Inflammatory macrophage treated with lipopolysaccharide for 4 hours (primary cell): ENCODE data around the gene RCE1.
A peak's percentile ranks its signal among the peaks of the same experiment; 100 is the strongest.

Experiments
- DNase-seq: peaks from one replicate; pipeline ENCODE4 v3.0.0-alpha.2; 2020

The RCE1 gene

DNA sequence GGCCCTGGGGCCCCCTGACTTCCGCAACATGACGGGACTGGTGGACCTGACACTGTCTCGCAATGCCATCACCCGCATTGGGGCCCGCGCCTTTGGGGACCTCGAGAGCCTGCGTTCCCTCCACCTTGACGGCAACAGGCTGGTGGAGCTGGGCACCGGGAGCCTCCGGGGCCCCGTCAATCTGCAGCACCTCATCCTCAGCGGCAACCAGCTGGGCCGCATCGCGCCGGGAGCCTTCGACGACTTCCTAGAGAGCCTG lies 14.6 kb downstream of the RCE1 start:
- no peak for DNase-seq

DNA sequence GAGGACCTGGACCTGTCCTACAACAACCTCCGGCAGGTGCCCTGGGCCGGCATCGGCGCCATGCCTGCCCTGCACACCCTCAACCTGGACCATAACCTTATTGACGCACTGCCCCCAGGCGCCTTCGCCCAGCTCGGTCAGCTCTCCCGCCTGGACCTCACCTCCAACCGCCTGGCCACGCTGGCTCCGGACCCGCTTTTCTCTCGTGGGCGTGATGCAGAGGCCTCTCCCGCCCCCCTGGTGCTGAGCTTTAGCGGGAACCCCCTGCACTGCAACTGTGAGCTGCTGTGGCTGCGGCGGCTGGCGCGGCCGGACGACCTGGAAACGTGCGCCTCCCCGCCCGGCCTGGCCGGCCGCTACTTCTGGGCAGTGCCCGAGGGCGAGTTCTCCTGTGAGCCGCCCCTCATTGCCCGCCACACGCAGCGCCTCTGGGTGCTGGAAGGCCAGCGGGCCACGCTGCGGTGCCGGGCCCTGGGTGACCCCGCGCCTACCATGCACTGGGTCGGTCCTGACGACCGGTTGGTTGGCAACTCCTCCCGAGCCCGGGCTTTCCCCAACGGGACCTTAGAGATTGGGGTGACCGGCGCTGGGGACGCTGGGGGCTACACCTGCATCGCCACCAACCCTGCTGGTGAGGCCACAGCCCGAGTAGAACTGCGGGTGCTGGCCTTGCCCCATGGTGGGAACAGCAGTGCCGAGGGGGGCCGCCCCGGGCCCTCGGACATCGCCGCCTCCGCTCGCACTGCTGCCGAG lies 15.1 kb downstream of the RCE1 start:
- DNase-seq, result no peak

DNA sequence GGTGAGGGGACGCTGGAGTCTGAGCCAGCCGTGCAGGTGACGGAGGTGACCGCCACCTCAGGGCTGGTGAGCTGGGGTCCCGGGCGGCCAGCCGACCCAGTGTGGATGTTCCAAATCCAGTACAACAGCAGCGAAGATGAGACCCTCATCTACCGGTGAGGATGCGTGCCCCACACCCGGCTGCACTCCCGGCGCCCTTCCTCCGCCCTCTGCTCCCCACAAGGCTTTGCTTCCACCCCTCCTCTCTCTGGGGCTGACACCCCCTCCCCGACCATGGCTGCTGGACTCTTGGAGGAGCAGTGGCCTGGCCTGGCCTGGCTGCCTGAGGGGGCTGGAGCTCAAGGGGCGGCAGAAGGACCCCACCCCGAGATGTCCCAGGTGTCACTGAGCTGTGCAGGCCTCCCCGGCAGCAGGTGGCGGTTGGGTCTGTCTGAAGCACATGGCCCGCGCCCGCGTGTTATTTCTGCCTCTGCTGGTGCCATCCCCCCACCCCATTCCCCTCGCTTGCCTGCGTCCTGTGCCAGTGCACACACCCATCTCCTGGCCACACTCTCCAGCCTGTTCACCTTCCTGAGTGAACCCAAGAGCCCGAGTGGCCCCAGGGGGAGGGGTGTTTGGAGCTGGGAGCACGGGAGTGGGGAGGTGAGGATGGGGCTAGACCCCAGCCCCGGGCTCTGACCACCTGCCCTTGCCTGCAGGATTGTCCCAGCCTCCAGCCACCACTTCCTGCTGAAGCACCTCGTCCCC lies 15.9 kb downstream of the RCE1 start:
- DNase-seq, result no peak

DNA sequence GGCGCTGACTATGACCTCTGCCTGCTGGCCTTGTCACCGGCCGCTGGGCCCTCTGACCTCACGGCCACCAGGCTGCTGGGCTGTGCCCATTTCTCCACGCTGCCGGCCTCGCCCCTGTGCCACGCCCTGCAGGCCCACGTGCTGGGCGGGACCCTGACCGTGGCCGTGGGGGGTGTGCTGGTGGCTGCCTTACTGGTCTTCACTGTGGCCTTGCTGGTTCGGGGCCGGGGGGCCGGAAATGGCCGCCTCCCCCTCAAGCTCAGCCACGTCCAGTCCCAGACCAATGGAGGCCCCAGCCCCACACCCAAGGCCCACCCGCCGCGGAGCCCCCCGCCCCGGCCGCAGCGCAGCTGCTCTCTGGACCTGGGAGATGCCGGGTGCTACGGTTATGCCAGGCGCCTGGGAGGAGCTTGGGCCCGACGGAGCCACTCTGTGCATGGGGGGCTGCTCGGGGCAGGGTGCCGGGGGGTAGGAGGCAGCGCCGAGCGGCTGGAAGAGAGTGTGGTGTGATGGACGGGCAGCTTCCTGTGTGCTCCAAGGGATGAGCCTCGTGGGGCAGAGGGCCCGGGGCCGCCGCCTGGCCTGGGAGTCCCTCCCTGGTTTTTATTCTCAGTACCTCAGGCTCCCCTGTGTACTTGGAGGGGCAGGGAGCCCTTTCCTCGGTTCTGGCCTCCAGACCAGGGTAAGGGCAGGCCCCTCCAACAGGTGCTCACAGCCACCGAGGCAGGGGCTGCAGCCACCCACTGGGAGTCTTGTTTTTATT lies 16.6 kb downstream of the RCE1 start:
- no peak for DNase-seq

DNA sequence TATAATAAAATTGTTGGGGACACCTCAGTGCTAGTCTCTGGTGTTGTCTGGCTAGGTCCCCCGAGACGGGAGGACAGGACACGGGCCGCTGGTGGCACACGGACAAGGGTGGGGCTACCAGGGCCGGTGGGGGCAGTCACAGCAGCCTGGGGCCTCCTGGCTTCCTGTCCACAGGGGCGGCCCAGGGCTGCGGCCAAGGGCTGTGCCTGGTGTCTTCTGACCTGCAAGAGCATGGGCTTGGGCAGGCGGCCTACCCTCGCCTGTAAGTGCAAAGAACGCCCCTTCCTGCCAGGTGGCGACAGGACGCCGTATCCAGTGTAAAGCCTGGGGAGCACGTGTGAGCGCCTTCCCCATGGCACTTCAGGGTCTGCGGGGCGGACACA lies 17.2 kb downstream of the RCE1 start:
- no peak for DNase-seq

DNA sequence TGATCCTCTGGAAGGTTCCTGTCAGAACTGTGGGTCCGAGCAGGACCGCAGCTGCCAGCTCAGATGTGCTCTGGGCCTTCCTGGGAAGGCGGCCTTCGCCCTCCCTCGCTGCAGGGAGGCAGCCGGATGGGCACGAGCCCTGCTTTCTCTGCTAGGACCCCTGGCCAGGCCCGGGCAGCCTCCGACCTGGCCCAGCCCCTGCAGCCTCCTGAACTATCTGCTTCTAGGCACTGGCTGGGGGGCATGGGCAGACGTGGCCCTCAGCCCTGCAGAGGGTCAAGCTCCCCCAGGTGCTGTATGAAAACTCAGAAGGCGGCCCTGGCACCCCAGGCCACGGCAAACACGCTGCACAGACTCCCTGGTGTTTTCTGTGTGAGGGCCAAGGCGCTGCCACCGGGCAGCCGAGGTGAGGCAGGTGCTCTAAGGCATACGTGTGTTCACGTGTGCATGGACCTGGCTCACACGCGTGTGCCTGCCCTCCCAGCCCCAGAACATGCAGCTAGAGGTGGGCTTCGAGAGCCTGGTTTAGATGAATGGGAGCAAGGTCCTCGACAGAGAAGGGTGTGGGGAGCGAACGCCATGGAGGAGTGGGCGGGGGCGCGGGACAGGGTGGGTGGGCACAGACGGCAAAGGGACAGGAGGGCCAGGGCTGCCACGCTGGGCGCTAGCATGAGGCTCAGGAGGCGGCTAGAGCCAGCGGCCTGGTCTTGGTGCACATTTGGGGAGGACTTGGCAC lies 18.0 kb downstream of the RCE1 start:
- no peak for DNase-seq

DNA sequence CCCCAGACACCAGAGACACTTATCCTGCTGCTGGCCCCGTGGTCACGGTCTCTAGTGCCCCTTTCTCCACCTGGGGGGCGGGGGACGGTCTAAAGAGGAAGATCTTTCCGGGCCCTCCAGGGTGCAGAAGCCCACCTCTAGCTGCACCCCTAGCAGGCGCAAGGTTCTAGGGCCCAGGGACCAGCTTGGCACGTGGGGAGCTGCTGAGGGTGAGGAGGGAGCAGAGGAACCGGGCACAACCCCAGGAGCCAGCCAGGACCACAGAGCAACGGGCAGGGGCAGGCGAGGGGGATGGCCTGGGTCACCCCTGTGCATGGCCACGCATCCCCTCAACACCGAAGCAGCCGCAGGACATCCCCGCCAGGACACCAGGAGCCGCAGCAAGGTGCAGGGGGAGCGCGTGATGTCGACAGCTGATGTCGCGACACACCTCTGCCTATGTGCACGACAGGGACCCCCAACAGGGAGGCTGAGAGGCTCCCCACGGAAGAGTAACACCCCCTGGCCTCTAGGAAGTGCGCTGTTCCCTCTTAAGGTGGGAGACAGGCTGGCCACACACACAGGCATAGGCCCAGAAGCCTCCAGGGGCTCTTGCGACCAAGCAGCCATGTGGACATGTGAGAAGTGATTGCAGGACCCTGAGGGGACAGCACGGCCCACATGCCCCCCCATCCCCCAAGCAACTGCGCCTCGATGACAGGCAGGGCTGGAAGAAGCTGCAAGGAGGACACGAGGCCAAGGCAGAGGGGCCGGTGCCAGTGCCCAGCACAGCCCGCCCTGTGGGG lies 18.7 kb downstream of the RCE1 start:
- no peak for DNase-seq

DNA sequence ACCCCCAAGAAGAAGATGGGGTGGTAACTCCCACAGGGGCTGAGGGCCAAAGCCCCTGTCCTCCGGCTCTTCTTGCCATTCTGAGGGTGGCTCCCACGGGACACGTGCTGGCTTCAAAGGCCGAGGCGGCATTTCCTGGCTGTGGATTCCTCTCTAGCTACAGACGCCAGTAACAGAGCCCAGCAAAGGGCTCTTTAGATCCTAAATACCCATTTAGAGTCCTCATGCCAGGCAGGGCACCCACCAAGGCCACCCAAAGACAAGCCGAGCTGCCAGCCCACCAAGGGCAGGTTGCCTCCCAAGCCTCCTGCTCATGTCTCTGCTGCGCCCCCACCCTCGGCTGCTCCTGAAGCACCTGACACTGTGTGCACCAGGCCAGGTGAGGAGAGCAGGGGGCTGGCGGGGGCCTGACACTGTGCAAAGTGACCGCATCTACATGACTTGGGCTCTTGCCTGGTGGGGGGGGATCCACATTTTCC lies 19.4 kb downstream of the RCE1 start:
- no peak for DNase-seq

DNA sequence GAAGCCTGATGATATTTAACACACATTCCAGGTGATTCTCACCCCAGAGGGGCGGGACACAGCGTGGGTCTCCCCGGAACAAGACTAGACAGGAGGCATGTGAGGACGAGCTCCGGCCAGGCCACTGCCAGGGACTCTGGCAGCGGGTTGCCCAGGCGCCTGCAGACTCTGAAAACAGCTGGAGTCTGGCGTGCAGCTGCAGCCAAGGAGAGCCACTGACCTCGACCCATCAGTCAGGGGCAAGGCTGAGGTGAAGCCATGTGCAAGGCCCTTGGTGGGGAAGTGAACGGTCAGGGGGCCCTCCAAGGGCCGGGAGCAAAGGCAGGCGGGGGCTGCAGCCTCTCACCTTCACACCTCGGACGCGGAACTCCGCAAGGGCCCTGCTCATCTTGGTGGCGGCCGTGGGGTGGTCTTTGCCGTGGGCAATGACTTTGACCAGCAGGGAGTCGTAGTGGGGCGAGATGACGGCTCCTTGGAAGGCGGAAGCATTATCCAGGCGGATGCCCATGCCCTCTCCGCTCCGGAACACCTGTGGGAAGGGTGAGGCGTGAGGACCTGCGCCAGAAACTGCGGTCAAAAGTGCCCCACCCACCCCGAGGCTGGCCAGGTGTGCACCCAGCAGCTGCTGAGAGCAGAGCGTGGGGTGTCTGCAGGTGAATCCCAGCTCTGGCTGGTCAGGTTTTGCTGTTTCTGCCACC lies 20.3 kb downstream of the RCE1 start:
- no peak for DNase-seq

DNA sequence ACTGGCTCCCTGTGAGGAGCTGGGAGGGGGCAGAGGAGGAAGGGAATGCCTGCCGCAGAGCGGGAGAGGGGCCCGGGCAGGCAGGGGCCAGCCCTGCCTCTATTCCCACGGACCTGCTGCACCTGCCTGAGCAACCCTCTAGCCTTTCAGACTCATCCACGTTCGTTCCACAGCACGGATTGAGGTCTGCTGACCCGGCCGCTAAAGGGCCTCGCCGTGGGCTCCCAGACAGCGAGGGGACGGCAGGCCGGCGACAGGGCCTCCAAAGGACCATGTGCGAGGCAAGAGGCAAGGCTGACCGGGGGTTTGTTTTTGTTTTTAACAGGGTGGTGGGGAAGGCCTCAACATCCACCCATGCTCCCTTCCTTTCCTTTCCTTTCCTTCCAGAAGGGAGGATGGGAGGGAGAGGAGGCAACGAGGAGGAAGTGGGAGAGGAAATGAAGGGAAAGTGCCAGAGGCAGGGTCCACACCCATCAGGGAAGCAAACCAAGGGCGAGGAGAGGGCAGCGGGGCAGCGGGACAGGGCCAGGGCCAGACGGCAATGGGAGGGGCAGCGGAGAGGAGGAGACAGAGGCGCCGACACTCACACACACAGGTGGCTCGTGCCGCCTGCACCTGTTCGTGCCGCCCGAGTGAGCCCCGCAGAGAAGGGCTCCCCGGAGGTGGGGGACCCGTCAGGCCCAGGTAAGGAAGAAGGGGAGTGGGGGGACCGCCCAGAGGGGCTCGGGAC lies 21.1 kb downstream of the RCE1 start:
- DNase-seq, result no peak

DNA sequence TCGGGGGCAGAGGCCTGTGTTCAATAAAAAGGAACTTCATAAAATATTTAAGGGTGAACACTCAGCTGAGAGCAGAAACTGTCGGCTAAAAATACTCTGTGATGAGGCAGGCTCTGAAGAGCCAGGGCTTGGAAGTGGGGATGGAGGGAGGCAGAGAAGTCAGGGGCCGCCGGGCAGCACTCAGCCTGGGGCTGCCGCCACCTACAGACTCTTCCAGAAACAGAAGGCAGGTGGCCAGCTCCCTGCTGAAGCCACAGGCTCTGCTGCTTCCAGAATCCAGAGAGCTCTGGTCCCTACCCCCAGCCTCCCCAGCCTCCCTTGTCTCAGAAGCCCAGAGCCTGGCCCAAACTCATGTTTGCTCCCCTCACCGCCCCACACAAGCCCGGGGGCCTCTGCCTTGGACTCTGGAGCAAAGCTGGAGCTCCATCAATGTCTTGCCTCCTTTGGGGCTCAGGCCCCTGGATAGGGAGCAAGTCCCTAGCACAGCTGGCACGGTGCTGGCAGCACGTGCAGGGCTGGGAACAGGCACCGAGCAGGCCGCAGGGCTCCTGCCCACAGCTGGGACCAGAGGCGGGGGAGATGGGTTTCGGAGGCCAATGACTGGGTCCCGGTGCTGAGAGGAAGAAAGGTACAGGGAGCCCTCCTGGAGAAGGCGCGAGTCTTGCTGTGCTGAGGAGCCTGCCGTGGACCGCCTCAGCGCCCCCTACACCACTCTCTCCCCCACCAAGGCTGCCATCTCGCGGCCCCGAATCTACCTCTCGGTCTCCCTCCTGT lies 21.9 kb downstream of the RCE1 start:
- no peak for DNase-seq

DNA sequence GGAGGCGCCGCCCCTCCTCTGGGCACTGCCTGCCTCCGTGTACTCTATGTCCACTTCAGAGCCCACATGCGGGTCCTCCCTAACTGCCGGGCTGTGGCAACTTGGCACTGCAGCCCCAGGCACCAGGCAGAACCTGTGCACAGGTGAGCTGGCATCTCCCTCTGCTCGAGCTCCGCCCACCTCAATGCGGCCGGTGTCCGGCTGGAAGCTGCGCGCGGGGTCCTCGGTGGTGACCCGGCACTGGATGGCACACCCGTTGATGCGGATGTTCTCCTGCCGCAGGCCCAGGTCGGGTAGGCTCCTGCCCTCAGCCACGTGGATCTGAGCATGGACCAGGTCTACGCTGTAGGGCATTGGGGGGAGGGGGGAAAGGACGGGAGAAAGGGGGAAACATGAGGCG lies 22.8 kb downstream of the RCE1 start:
- DNase-seq, result no peak

DNA sequence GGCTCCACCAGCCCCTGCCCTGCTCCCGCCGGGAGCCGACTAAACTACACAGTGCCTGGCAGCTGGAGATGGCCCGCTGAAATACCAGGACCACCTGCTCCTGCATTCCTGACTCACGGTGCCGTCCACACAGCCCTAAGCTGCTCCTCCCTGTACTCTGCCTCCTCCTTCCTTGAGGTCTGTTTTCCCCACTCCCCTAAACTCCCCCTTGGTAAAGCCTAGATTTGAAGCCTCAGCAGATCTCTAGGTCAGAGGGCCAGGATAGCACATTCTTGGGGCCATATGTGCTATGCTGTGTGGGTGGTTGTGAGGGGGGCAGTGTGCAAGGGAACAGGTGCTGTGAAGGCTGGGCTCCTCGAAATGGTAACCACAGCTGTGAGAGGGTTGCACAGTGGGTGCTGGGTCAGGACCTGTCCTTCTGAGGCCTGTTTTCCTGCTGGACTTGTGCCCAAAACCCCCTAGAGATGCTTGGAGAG lies 23.3 kb downstream of the RCE1 start:
- DNase-seq, result no peak

DNA sequence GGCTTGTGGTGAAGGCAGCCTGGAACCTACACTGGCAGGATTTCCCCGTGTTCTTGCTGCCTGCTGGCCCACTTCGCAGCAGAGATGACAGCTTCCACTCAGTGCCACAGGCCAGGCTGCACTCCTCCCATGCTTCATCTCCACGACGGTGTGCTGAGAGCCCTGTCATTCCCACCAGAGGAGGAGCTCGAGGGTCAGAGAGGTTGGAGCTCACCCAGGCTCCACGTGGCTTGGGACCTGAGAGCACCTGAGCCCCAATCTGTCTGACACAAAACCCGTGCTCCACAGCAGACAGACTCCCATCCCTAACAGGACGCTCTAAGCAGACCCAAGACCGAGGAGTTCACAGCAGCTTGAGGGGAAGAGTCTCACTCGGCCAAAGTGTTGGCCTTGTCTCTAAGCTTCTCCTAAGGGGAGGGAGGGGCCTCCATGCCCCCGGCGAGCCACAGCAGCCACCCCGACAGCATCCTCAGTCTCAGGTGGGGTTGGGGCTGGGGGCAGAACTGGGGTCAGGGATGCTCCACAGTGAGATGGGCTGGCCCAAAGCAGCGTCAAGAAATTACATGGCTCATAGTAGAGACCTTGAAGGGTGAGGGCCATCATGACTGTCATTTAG lies 24.3 kb downstream of the RCE1 start:
- no peak for DNase-seq

DNA sequence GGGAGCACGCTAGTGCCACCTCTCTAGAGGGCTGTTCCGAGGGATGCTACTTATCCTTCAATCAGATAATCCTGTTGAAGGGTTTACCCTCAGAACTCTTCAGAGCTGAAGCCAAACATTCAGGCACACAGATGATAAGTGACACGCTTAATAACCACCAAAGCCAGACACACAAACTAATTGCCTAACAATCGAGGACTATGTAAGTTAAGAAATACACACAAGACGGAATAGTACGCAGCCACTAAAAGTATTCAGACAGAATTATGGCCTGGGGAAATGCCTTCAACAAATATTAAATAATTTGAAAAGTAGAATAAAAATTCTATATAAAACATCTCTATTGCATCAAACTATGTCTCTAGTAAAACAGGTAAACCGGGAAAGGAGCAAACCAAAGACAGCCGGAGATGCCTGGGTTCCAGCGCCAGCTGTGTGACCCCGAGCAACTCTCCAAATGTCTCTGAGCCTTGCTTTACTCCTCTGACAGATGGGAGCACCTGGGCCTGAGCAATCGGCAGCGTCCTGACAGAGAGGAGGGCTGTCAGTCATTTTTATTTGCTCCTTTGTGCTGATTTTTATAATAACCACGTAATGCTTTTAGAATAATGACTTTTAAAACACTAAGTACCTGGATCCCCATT lies 25.0 kb downstream of the RCE1 start:
- no peak for DNase-seq

DNA sequence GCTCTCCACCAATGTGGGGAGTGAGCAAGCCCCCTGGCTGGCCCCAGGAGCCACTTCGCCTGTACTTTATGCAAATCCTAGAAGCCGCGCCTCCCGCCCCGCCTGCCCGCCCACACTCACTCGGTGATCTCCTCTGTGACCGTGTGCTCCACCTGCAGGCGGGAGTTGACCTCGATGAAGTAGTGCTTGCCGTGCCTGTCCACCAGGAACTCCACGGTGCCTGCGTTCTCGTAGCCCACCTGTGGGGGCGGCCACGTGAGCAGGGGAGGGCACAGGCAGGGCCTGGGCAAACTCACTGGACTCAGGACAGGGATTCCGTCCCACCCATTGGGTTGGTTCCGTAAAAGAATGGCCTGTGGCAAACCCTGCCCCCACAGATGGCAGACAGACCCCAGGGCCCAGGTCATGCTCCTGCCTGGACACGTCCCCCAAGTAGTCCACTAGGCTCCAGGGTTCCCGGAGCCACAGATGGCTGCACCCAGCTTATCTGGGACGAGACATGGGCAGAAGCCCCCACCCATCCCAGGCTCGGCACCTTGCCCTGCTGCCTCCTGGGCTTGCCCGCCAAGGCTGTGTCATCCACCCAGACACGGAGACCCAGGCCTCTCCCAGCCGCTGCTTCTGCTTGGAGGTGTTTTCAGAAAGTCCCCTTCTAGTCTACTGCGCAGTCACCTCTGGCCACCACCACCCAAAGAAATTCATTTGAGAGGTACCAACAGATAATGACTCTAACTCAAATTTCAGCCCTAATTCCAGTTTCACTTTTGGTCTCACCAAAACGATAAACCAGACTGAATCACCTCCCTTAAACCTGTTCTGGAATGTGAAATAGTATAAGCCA lies 25.7 kb downstream of the RCE1 start:
- peak; percentile 46 for DNase-seq

DNA sequence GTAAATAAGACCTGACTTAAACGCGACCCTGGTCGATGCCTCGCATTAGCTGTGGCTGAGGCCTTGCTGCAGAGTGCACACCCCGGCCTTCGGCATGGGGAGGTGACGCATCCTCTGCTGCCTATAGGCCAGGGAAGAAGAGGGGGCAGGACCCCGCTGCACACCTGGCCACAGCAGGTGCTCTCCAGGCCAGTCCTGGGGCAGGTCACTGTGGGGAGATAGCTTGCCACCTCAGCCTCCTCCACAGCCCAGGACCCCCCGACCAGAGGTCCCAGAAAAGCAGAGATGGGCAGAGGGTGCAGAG lies 26.3 kb downstream of the RCE1 start:
- no peak for DNase-seq

DNA sequence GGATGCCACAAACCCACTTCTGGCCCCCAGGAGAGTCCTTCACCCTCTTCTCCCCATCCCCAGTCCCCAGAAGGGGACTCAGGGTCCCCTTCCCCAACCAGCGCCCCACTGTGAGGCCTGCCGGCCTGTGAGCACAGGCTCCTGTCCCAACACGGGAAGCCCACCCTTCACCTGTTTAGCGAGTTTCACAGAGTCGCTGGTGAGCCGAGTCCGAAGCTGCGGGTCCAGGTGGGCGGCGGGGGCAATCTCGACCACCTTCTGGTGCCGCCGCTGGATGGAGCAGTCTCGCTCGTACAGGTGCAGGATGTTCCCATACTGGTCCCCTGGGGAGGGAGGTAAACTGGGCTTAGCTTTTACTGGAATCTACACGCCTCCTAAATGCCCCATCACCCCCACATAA lies 26.9 kb downstream of the RCE1 start:
- no peak for DNase-seq
